ENCODE measurements around the gene PFDN6. TPM values are rescaled to one million over a fixed set of nuclear protein-coding genes. Genes with fewer than 3 reads are reported as not detected.

PFDN6 gene
- total RNA-seq, 1 experiment from 2014 or later = 66.7 TPM

GRCh38 chr6:33305052-33305451 lies 15.7 kb downstream of the PFDN6 start:
- Histone ChIP-seq H3K4me2 (ENCODE audit: low read depth, low read length, poor library complexity, severe bottlenecking) (no peak overlapping the region), H2AFZ (ENCODE audit: low read length) (no peak overlapping the region), H3K4me3 (ENCODE audit: low read length) (no peak overlapping the region), H3K27me3 (ENCODE audit: low read length) (no peaks in the 10 kb centered on the region), H3K9ac (ENCODE audit: low read length) (no peak overlapping the region), H3K27ac (ENCODE audit: low read length) (no peak overlapping the region), H3K9me3 (ENCODE audit: low read length) (no peaks in the 10 kb centered on the region), H3K36me3 (ENCODE audit: insufficient read depth, low read length) (peaks cover 15% of the 10 kb centered on the region; the same call in 1 of the 2 replicates), H3K4me1 (ENCODE audit: low read length) (peaks cover 5% of the 10 kb centered on the region), H3K9me2 (replicated peaks; ENCODE audit: insufficient read depth, low read length) (no peaks in the 10 kb centered on the region), H3K79me2 (ENCODE audit: low read length) (peaks cover 26% of the 10 kb centered on the region), H4K20me1 (ENCODE audit: insufficient read depth, low read depth, low read length) (0 out of 2 replicates have a peak, but pooled peaks cover 7% of the 10 kb centered on the region)
- no peak for DNase-seq

DNA sequence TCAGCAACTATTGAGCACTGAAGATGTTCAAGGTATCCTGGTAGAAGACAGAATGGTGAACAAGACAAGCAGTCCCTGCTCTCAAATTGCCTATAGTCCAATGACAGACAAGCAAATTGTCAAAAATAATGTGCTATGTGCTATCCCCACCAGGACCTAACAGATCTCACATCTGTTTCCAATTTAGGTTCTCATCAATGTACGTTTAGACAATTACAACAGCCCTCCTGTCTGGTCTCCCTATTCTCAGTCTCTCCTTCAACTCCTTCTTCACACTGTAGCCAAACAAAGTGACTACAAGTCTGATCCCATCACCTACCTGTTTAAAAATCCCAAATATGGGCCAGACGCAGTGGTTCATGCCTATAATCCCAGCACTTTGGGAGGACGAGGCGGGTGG lies 17.0 kb downstream of the PFDN6 start:
- 0 out of 2 replicates have a peak, but pooled peaks cover 3% of the 10 kb centered on the region for H3K4me1 ChIP-seq (ENCODE audit: low read length)

GRCh38 chr6:33312361-33313104 lies 23.1 kb downstream of the PFDN6 start:
- Histone ChIP-seq H4K20me1 (ENCODE audit: insufficient read depth, low read depth, low read length) (peaks cover 11% of the 10 kb centered on the region; the same call in 1 of the 2 replicates), H3K79me2 (ENCODE audit: low read length) (peaks cover 54% of the 10 kb centered on the region), H3K36me3 (ENCODE audit: insufficient read depth, low read length) (peaks cover 7% of the 10 kb centered on the region; the same call in 1 of the 2 replicates), H3K27ac (ENCODE audit: low read length) (peak overlapping the region; percentile 86), H3K27me3 (ENCODE audit: low read length) (no peaks in the 10 kb centered on the region), H3K9me3 (ENCODE audit: low read length) (no peaks in the 10 kb centered on the region), H3K9ac (ENCODE audit: low read length) (peak overlapping the region; percentile 94), H3K4me2 (ENCODE audit: low read depth, low read length, poor library complexity, severe bottlenecking) (peak overlapping the region; percentile 97), H3K9me2 (replicated peaks; ENCODE audit: insufficient read depth, low read length) (no peaks in the 10 kb centered on the region), H3K4me3 (ENCODE audit: low read length) (peak overlapping the region; percentile 96), H3K4me1 (ENCODE audit: low read length) (peaks cover 31% of the 10 kb centered on the region), H2AFZ (ENCODE audit: low read length) (no peak overlapping the region)
- DNase-seq = peak; percentile 89

More for the DNA sequence above, 17.0 kb downstream of the PFDN6 start:
- peaks cover 38% of the 10 kb centered on the region for H3K79me2 ChIP-seq (ENCODE audit: low read length)
- H3K4me3 ChIP-seq (ENCODE audit: low read length) = no peak overlapping the region
- no peak overlapping the region for H2AFZ ChIP-seq (ENCODE audit: low read length)
- H4K20me1 ChIP-seq (ENCODE audit: insufficient read depth, low read depth, low read length) = 0 out of 2 replicates have a peak, but pooled peaks cover 7% of the 10 kb centered on the region
- no peaks in the 10 kb centered on the region for H3K9me3 ChIP-seq (ENCODE audit: low read length)
- H3K9me2 ChIP-seq (replicated peaks; ENCODE audit: insufficient read depth, low read length) = no peaks in the 10 kb centered on the region
- H3K27ac ChIP-seq (ENCODE audit: low read length) = no peak overlapping the region
- no peak overlapping the region for H3K4me2 ChIP-seq (ENCODE audit: low read depth, low read length, poor library complexity, severe bottlenecking)
- H3K9ac ChIP-seq (ENCODE audit: low read length) = no peak overlapping the region
- DNase-seq = no peak
- H3K27me3 ChIP-seq (ENCODE audit: low read length) = no peaks in the 10 kb centered on the region
- peaks cover 15% of the 10 kb centered on the region; the same call in 1 of the 2 replicates for H3K36me3 ChIP-seq (ENCODE audit: insufficient read depth, low read length)

- Histone ChIP-seq H3K4me1 (ENCODE audit: low read length) (peaks cover 34% of the 10 kb centered on the region), H3K36me3 (ENCODE audit: insufficient read depth, low read length) (peaks cover 7% of the 10 kb centered on the region; the same call in 1 of the 2 replicates), H3K79me2 (ENCODE audit: low read length) (peaks cover 53% of the 10 kb centered on the region), H3K27me3 (ENCODE audit: low read length) (no peaks in the 10 kb centered on the region), H3K4me3 (ENCODE audit: low read length) (peak overlapping the region; percentile 96), H3K9me3 (ENCODE audit: low read length) (no peaks in the 10 kb centered on the region), H2AFZ (ENCODE audit: low read length) (peak overlapping the region; percentile 1; the same call in 1 of the 2 replicates), H3K9me2 (replicated peaks; ENCODE audit: insufficient read depth, low read length) (no peaks in the 10 kb centered on the region), H3K4me2 (ENCODE audit: low read depth, low read length, poor library complexity, severe bottlenecking) (peak overlapping the region; percentile 97), H4K20me1 (ENCODE audit: insufficient read depth, low read depth, low read length) (peaks cover 11% of the 10 kb centered on the region; the same call in 1 of the 2 replicates), H3K27ac (ENCODE audit: low read length) (peak overlapping the region; percentile 86), H3K9ac (ENCODE audit: low read length) (peak overlapping the region; percentile 94)
- DNase-seq = peak; percentile 75
Observed at GRCh38 chr6:33313105-33313708, 23.8 kb downstream of the PFDN6 start.

- Histone ChIP-seq H3K27me3 (ENCODE audit: low read length) (no peaks in the 10 kb centered on the region), H3K9me2 (replicated peaks; ENCODE audit: insufficient read depth, low read length) (no peaks in the 10 kb centered on the region), H3K79me2 (ENCODE audit: low read length) (peaks cover 46% of the 10 kb centered on the region), H3K9ac (ENCODE audit: low read length) (peak within 1 kb of the TSS; percentile 94), H3K4me3 (ENCODE audit: low read length) (peak within 1 kb of the TSS; percentile 96), H3K27ac (ENCODE audit: low read length) (peak within 1 kb of the TSS; percentile 86), H3K4me2 (ENCODE audit: low read depth, low read length, poor library complexity, severe bottlenecking) (peak within 1 kb of the TSS; percentile 97), H4K20me1 (ENCODE audit: insufficient read depth, low read depth, low read length) (peaks cover 11% of the 10 kb centered on the region; the same call in 1 of the 2 replicates), H3K4me1 (ENCODE audit: low read length) (peaks cover 41% of the 10 kb centered on the region), H2AFZ (ENCODE audit: low read length) (peak within 1 kb of the TSS; percentile 44), H3K36me3 (ENCODE audit: insufficient read depth, low read length) (peaks cover 7% of the 10 kb centered on the region; the same call in 1 of the 2 replicates), H3K9me3 (ENCODE audit: low read length) (no peaks in the 10 kb centered on the region)
- peak; percentile 92 for DNase-seq
Observed at GRCh38 chr6:33313709-33314514, 24.5 kb downstream of the PFDN6 start, which contains the start of gene TAPBP. TAPBP (minus strand) TSS chr6:33314078; CDS start chr6:33314041, 37 bp downstream.

GRCh38 chr6:33314515-33314942 lies 25.1 kb downstream of the PFDN6 start:
- H3K9me2 ChIP-seq (replicated peaks; ENCODE audit: insufficient read depth, low read length) = no peaks in the 10 kb centered on the region
- no peaks in the 10 kb centered on the region for H3K9me3 ChIP-seq (ENCODE audit: low read length)
- peak overlapping the region; percentile 96 for H3K4me3 ChIP-seq (ENCODE audit: low read length)
- H3K27ac ChIP-seq (ENCODE audit: low read length) = peak overlapping the region; percentile 86
- H3K79me2 ChIP-seq (ENCODE audit: low read length) = peaks cover 42% of the 10 kb centered on the region
- H3K4me1 ChIP-seq (ENCODE audit: low read length) = peaks cover 47% of the 10 kb centered on the region
- H3K27me3 ChIP-seq (ENCODE audit: low read length) = no peaks in the 10 kb centered on the region
- peak overlapping the region; percentile 44; the same call in 1 of the 2 replicates for H2AFZ ChIP-seq (ENCODE audit: low read length)
- H4K20me1 ChIP-seq (ENCODE audit: insufficient read depth, low read depth, low read length) = peaks cover 11% of the 10 kb centered on the region; the same call in 1 of the 2 replicates
- peaks cover 14% of the 10 kb centered on the region; the same call in 1 of the 2 replicates for H3K36me3 ChIP-seq (ENCODE audit: insufficient read depth, low read length)
- peak; percentile 85 for DNase-seq
- H3K9ac ChIP-seq (ENCODE audit: low read length) = peak overlapping the region; percentile 94
- H3K4me2 ChIP-seq (ENCODE audit: low read depth, low read length, poor library complexity, severe bottlenecking) = peak overlapping the region; percentile 97

DNA sequence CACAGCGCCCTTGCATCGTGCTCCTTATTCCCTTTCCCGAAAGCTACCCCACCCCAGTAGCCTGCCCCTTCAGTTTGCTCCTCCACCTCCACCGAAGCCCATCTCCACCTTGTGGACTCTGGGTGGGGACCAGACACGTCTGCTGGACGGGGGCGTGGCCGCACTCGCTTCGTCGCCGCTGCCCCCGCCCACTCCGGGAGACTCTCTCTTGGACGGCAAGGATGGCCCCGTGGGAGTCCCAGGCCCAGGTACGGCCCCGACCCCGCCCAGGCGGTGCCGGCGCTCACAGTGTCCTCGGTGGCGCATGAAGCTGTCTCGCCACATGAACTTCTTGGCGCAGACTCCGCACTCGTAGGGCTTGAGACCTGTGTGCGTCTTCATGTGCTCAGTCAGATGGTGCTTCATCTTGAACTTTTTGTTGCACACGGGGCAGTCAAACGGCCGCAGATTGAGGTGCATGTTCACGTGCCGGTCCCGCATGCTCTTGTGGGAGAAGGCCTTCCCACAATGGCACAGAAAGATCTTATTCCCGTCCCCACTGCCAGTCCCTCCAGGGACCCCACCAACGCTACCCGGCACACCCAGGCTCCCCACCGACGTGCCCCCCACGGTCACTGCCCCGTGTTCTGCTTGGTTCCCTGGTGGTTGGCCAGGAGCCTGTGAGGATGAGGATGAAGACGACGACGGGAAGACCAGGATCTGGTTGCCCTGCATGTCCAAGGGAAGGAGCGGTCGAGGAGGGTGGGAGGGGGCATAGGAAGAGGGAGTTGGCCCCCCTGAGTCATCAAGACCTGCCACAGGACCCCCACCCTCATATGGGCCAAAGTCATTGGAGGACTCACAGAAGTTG lies 25.8 kb downstream of the PFDN6 start:
- DNase-seq = peak; percentile 82
- Histone ChIP-seq H3K4me3 (ENCODE audit: low read length) (peak overlapping the region; percentile 96), H3K4me2 (ENCODE audit: low read depth, low read length, poor library complexity, severe bottlenecking) (peak overlapping the region; percentile 97), H3K9ac (ENCODE audit: low read length) (peak overlapping the region; percentile 94), H4K20me1 (ENCODE audit: insufficient read depth, low read depth, low read length) (peaks cover 13% of the 10 kb centered on the region), H3K9me2 (replicated peaks; ENCODE audit: insufficient read depth, low read length) (no peaks in the 10 kb centered on the region), H3K27ac (ENCODE audit: low read length) (peak overlapping the region; percentile 86), H3K79me2 (ENCODE audit: low read length) (peaks cover 41% of the 10 kb centered on the region), H3K9me3 (ENCODE audit: low read length) (no peaks in the 10 kb centered on the region), H3K36me3 (ENCODE audit: insufficient read depth, low read length) (peaks cover 17% of the 10 kb centered on the region; the same call in 1 of the 2 replicates), H3K27me3 (ENCODE audit: low read length) (no peaks in the 10 kb centered on the region), H2AFZ (ENCODE audit: low read length) (peak overlapping the region; percentile 44), H3K4me1 (ENCODE audit: low read length) (peaks cover 53% of the 10 kb centered on the region)
